Measurements from ENCODE around the gene HSP90AB1.
A peak's percentile ranks its signal among the peaks of the same experiment; 100 is the strongest.

HSP90AB1 gene

GRCh38 chr6:44263354-44264100 is 16.6 kb downstream of the HSP90AB1 start:
- no peak overlapping the region; the same call in 1 of the 2 replicates for H3K4me3 ChIP-seq (ENCODE audit: low read length)

GRCh38 chr6:44264154-44265006 is 17.5 kb downstream of the HSP90AB1 start:
- H3K4me3 ChIP-seq (ENCODE audit: low read length), result peak overlapping the region; percentile 86
- no peak for DNase-seq (ENCODE audit: low read depth, low spot score)

More at GRCh38 chr6:44263354-44264100, 16.6 kb downstream of the HSP90AB1 start:
- DNase-seq (ENCODE audit: low read depth, low spot score), result no peak

- DNase-seq (ENCODE audit: low read depth, low spot score), result no peak
Observed at GRCh38 chr6:44265007-44265721, 18.3 kb downstream of the HSP90AB1 start, which contains the start of gene NFKBIE. NFKBIE (minus strand) TSS chr6:44265551; CDS start chr6:44265346, 205 bp downstream.

GRCh38 chr6:44265722-44266233 is 18.9 kb downstream of the HSP90AB1 start:
- DNase-seq (ENCODE audit: low read depth, low spot score), result no peak
- H3K4me3 ChIP-seq (ENCODE audit: low read length), result peak overlapping the region; percentile 86

More at GRCh38 chr6:44265007-44265721, 18.3 kb downstream of the HSP90AB1 start, which contains the start of gene NFKBIE:
- peak within 1 kb of the TSS; percentile 86 for H3K4me3 ChIP-seq (ENCODE audit: low read length)

GRCh38 chr6:44266347-44266746 is 19.4 kb downstream of the HSP90AB1 start:
- no peak for DNase-seq (ENCODE audit: low read depth, low spot score)
- H3K4me3 ChIP-seq (ENCODE audit: low read length), result no peak overlapping the region

GRCh38 chr6:44267252-44267651 is 20.4 kb downstream of the HSP90AB1 start:
- DNase-seq (ENCODE audit: low read depth, low spot score), result no peak
- H3K4me3 ChIP-seq (ENCODE audit: low read length), result no peak overlapping the region

GRCh38 chr6:44268095-44268628 is 21.3 kb downstream of the HSP90AB1 start:
- no peak for DNase-seq (ENCODE audit: low read depth, low spot score)

GRCh38 chr6:44269178-44269920 is 22.4 kb downstream of the HSP90AB1 start:
- no peak for DNase-seq (ENCODE audit: low read depth, low spot score)
- H3K4me3 ChIP-seq (ENCODE audit: low read length), result no peak overlapping the region

More at GRCh38 chr6:44268095-44268628, 21.3 kb downstream of the HSP90AB1 start:
- H3K4me3 ChIP-seq (ENCODE audit: low read length), result no peak overlapping the region

GRCh38 chr6:44269921-44270525 is 23.1 kb downstream of the HSP90AB1 start, which contains the start of gene TMEM151B:
TMEM151B (plus strand) TSS chr6:44270450; CDS start chr6:44270743, 293 bp downstream.
- H3K4me3 ChIP-seq (ENCODE audit: low read length), result peak within 1 kb of the TSS; percentile 37
- DNase-seq (ENCODE audit: low read depth, low spot score), result no peak

- DNase-seq (ENCODE audit: low read depth, low spot score), result no peak
- peak overlapping the region; percentile 37 for H3K4me3 ChIP-seq (ENCODE audit: low read length)
Observed at GRCh38 chr6:44270526-44271405, 23.9 kb downstream of the HSP90AB1 start.

GRCh38 chr6:44271406-44271723 is 24.5 kb downstream of the HSP90AB1 start:
- no peak for DNase-seq (ENCODE audit: low read depth, low spot score)

GRCh38 chr6:44271914-44272313 is 25.0 kb downstream of the HSP90AB1 start:
- DNase-seq (ENCODE audit: low read depth, low spot score), result no peak

More at GRCh38 chr6:44271406-44271723, 24.5 kb downstream of the HSP90AB1 start:
- peak overlapping the region; percentile 37; the same call in 1 of the 2 replicates for H3K4me3 ChIP-seq (ENCODE audit: low read length)

GRCh38 chr6:44272529-44272928 is 25.6 kb downstream of the HSP90AB1 start:
- no peak for DNase-seq (ENCODE audit: low read depth, low spot score)
- H3K4me3 ChIP-seq (ENCODE audit: low read length), result no peak overlapping the region

More at GRCh38 chr6:44271914-44272313, 25.0 kb downstream of the HSP90AB1 start:
- H3K4me3 ChIP-seq (ENCODE audit: low read length), result no peak overlapping the region

- DNase-seq (ENCODE audit: low read depth, low spot score), result no peak
- H3K4me3 ChIP-seq (ENCODE audit: low read length), result no peak overlapping the region
Observed at GRCh38 chr6:44272999-44273566, 26.2 kb downstream of the HSP90AB1 start.

GRCh38 chr6:44273617-44274016 is 26.7 kb downstream of the HSP90AB1 start:
- no peak for DNase-seq (ENCODE audit: low read depth, low spot score)

GRCh38 chr6:44275271-44275748 is 28.4 kb downstream of the HSP90AB1 start:
- H3K4me3 ChIP-seq (ENCODE audit: low read length), result no peak overlapping the region
- no peak for DNase-seq (ENCODE audit: low read depth, low spot score)

More at GRCh38 chr6:44273617-44274016, 26.7 kb downstream of the HSP90AB1 start:
- no peak overlapping the region for H3K4me3 ChIP-seq (ENCODE audit: low read length)
